NCI-H524 treated with DMSO at 0.1 percent for 48 hours (cell line): ENCODE results near the gene ZFHX3.

Experiments
- DNase-seq: peaks from one replicate; lab custom pipeline; 2025; lab: John Stamatoyannopoulos, UW

ZFHX3 gene

GRCh38 chr16:72847187-72848027 lies 200.5 kb downstream of the ZFHX3 start:
- DNase-seq = no peak

- no peak for DNase-seq
Observed at GRCh38 chr16:72846594-72846993, 201.3 kb downstream of the ZFHX3 start.

- DNase-seq = no peak
Observed at GRCh38 chr16:72845322-72846020, 202.5 kb downstream of the ZFHX3 start.

- DNase-seq = no peak
Observed at GRCh38 chr16:72844225-72844920, 203.6 kb downstream of the ZFHX3 start.

- no peak for DNase-seq
Observed at GRCh38 chr16:72841506-72841905, 206.4 kb downstream of the ZFHX3 start.

- DNase-seq = no peak
Observed at GRCh38 chr16:72840631-72841381, 207.1 kb downstream of the ZFHX3 start.

GRCh38 chr16:72838951-72839350 lies 209.0 kb downstream of the ZFHX3 start:
- DNase-seq = no peak

- no peak for DNase-seq
Observed at GRCh38 chr16:72838586-72838910, 209.4 kb downstream of the ZFHX3 start.

- DNase-seq = no peak
Observed at GRCh38 chr16:72837846-72838585, 209.9 kb downstream of the ZFHX3 start.

- DNase-seq = peak; percentile 8
Observed at GRCh38 chr16:72836985-72837384, 210.9 kb downstream of the ZFHX3 start.

- no peak for DNase-seq
Observed at GRCh38 chr16:72836181-72836580, 211.7 kb downstream of the ZFHX3 start.

- DNase-seq = no peak
Observed at GRCh38 chr16:72835086-72835485, 212.8 kb downstream of the ZFHX3 start.

- no peak for DNase-seq
Observed at GRCh38 chr16:72834499-72834898, 213.4 kb downstream of the ZFHX3 start.

GRCh38 chr16:72833969-72834368 lies 214.0 kb downstream of the ZFHX3 start:
- no peak for DNase-seq

GRCh38 chr16:72833482-72833881 lies 214.4 kb downstream of the ZFHX3 start:
- no peak for DNase-seq

- peak; percentile 57 for DNase-seq
Observed at GRCh38 chr16:72832621-72833248, 215.2 kb downstream of the ZFHX3 start.

GRCh38 chr16:72829846-72830775 lies 217.8 kb downstream of the ZFHX3 start:
- DNase-seq = no peak

- DNase-seq = no peak
Observed at GRCh38 chr16:72827866-72828265, 220.1 kb downstream of the ZFHX3 start.

GRCh38 chr16:72825912-72826621 lies 221.9 kb downstream of the ZFHX3 start:
- no peak for DNase-seq
